Measurements from ENCODE around the gene MYCBP2.
"Not testable (repeated sequence)": the region's sequence is repeated elsewhere in the genome, so short reads cannot be mapped to it uniquely, and the experiment has no call there.

MYCBP2 gene

DNA sequence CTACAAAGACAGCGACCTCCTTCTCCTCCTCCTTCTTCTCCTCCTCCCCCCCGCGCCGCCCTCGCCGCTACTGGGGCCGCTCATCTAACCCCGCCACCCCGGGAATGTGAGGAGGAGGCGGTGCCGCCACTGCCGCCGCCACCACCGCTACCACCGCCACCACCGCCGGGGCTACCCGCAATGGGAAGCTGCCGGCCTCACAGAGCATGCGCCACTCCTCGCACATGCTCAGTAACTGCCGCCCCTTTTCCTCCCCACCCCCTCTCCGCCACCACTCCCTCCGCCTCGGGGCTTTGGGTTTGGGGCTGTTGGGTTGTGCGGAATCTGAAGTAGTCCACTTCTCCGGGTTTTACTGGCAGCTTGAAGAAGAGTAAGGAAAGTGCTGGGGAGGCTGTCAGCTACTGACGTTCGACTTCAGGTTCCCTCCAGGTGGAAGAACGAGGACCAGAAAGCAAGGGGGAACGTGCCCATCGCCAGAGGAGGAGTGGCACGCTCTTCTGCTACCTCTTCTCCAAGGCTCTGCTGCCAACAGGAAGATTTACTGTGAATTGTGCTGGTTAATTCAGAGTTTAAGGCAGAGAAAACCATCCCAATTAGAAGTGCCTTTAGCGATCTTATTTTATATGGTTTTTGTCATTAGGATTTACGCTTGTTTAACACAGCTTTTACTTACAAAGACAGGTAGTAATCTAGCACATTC is at the start of gene MYCBP2:
Gene MYCBP2 (minus strand): TSS at position 190 of the 700 bp plus-strand sequence. CDS start 319 bp downstream, outside the sequence.
- DNase-seq, result peak; percentile 97

DNA sequence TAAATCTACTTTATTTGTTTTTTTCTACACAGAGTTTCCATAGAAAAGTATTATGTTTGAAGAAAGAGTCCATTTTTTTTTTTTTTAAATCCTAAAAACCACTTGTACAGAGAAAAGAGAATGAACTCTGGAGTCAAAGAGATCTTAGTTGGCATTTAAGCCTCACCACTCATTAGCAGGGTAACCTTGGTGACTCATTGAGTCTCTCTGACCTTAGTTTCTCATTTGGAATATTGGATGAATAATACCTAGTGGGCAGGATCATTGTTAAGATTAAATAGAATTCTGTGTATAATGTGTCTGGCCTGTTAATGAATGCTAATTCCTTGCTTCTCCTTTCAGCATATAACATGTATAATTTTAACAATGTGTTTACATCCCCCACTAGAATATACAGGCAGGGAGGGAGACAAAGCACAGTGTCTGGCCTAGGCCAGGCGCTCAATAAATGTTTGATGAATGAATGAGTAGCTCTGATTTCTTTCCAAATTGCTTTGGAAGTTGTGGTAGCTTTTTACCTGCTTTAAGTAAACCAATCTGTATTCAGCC is 48.7 kb upstream of the MYCBP2 start:
- DNase-seq, result no peak

DNA sequence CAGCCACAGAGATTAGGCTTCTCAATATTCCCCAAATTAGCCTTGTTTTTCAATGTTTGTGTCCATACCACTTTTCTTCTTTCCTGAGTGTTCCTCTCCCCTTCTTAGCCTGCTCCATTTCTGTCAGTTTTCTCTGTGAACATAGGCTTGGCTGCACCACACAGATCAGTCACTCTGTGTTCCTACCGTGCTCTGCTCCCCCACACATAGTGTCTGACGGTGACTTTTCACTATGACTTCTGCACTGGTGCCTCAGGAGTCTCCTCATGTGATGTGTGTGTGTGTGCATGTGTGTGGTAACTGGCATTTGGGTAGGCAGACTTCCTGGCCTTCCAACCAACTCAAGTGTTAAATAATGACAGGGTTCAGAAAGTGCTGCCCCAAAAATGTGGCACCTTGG is 47.9 kb upstream of the MYCBP2 start:
- DNase-seq, result no peak

DNA sequence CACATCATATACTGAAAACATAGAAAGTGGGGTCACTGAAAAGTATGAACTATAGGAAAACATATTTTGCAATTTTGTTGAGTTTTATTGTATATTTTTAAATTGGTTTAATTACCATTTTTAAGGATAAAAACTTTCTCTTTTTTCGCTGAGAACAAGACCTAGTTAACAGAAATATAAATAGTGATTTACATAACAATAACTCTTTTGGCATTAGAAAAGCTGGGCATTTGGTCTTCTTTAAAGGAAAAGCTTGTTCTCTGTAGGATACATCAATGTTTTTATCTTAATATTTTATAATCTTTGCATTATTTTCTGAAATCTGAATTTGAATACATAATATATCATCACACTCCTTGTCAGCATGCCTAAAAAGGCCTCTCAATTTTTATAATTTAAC is 47.4 kb upstream of the MYCBP2 start:
- DNase-seq, result no peak

DNA sequence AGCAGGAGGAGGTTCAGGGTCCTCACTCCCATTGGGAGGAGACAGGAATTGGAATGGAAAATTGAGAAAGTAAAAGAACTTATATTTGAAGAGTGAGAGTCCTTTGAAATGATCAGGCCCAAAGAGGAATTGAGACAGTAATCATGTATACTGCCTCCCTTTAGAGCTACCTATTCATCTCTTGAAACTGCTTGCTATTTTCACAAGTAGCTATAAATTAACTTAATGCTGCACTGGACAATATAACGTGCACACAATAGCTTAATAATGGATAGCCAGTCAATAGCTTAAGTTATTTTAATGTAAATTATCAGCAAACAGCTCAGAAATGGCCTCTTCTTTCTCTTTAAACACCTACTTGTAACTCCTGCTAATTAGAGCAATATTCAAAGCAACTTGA is 46.6 kb upstream of the MYCBP2 start:
- no peak for DNase-seq

- DNase-seq, result no peak
Measured at GRCh38 chr13:77372275-77372674, 45.4 kb upstream of the MYCBP2 start.

DNA sequence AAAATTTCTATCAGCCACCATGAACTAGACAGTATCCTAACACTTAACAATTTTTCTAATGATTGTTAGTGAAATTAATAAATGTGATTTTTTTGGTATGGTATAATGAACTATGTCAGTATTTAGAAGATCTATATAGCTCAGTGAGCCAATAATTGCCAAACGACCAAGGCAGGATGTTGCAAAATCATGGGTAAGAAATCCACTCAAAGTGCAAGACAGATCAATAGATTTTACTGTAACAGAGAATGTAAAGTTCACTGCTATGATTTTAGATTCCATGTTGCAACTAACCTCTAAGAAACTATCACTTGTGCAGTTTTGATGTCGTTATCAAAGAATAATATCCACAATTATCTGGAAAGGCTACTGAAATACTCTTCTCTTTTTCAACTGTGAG is 44.0 kb upstream of the MYCBP2 start:
- no peak for DNase-seq

DNA sequence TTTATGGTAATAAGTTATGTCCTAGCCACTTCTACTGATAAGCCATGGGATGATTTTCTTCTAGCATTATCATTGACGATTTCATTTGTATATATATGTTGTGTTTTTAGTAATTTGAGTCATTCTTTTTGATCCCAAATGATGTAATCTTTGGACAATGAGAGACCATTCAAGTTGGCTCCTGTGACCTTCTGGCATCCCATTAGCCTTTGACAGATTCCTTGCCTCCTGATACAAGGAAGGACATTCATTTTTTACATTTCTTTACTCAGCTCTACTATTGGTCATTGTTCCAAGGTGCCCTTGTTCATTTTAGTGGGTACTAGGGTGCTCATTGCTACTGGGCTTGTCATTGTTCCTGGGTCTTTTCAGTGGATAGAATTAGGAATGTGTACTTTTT is 35.3 kb upstream of the MYCBP2 start:
- no peak for DNase-seq

DNA sequence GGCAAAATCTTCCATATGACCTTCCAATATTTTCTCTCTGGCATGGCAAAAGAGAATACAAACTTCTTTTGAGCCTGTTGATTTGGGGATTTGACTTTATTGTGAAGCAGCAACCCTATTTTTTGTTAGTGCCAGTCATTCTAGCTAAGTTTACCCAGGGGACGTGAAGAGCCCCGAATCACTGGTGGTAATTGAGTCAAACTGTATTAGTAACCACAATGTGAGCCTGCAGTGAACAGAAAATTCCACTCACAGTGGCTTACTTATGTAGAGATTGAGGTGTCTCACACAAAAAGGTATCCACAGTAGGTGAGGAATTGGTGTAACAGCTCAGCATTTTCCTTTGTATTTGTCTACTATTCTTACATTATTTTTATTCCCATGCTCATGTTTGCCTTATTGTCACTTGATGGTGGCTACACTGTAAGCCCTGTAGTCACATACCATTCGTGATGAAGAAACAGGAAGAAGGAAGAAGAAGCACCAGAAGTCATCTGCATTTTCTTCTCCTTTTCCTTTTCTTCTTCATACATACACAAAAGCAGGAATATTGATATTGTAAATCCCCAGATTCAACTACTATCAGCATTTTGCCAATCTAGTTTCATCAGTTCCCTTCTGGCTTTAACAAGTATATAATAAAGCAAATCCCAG is 33.3 kb upstream of the MYCBP2 start:
- DNase-seq, result no peak

DNA sequence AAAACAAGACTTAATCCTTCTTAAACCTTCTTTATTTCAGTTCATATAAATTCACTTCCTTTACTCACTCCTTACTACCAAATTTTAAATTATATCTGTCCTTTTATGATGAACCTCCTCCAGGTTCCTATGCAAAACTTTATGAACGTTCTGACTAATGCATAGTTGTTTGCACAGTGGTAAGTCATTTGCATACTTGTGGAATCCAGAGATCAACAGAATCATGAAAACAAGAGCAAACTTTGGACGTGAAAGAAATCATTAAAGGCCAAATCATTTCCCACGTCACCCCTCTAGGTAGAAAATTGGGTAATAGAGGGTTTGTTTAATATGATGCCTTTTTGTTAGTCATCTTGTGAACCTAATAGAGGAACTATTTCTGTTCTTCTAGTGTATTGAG is 32.3 kb upstream of the MYCBP2 start:
- no peak for DNase-seq

- DNase-seq, result no peak
Measured at GRCh38 chr13:77358001-77358400, 31.1 kb upstream of the MYCBP2 start.

GRCh38 chr13:77356155-77356554 is 29.3 kb upstream of the MYCBP2 start:
- DNase-seq, result no peak

- DNase-seq, result no peak
Measured at GRCh38 chr13:77353995-77354394, 27.1 kb upstream of the MYCBP2 start.

GRCh38 chr13:77351315-77351714 is 24.4 kb upstream of the MYCBP2 start:
- no peak for DNase-seq

DNA sequence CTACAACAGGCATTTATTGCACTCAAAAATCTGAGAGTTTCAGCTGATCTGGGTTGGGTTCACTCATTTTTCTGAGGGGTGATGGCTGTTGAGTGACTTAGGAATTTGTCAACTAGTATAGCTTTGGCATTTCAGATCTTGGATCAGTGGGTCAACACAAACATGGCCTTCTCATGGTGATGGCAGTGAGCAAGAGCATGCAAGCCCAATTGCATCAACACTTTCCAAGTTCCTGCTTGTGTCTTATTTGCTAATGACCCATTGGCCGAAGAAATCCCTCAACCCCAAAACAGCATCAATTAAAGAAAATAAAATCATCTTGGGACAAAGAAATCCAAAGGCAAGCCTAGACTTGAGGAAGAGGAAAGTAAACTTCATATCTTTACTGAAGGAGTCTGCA is 23.9 kb upstream of the MYCBP2 start:
- DNase-seq, result no peak

DNA sequence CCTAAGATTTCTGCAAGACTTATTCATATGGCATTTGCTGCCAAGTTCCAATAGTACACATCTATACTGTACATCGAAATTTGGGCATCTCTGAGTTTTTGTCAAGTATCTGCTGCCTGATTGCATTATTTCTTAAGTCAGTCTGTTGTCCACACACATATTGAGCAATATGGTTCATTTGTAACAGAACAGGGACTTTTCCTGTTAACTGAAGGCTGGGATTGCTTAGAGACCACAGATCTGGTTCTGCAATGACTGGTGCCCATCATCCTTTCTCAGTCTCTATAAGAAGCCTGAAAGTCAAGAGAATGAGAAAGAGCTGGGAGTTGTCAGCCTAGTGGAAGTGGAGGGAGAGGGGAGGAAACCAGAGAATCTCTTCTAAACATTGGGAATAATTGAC is 22.5 kb upstream of the MYCBP2 start:
- DNase-seq, result no peak

GRCh38 chr13:77347351-77347750 is 20.5 kb upstream of the MYCBP2 start:
- DNase-seq, result not testable (repeated sequence)

DNA sequence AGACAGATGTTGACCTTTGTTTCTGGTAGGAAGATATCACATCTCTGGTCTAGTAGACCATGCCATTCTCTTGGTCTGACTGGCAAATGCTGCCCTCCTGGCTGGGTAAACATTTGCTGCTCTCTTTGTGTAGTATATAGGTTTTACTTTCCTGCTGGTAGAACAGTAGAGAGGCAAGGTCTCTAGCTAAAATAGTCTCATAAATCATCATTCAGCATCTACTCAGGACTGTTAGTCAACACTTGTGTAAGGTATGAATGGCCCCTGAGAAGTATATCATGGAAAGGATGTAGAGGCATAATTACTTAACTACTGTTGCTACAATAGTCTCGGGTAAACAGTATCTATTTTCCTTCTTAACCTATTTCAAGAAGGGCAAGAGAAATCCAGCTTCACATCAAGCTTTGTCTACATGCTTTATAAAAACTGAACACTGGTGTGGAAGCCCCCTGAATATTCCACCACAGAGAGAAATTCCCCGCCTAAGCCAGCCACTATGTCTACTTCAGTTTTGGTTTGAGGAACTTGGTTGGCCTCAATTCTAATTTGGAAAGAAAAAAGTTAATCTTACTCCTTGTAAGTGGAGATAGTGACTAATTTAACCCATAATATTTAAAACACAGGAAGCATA is 18.4 kb upstream of the MYCBP2 start:
- DNase-seq, result no peak

- no peak for DNase-seq
Measured at GRCh38 chr13:77343841-77344240, 16.9 kb upstream of the MYCBP2 start.

GRCh38 chr13:77339408-77339807 is 12.5 kb upstream of the MYCBP2 start:
- DNase-seq, result no peak

GRCh38 chr13:77338961-77339401 is 12.1 kb upstream of the MYCBP2 start:
- DNase-seq, result peak; percentile 41

DNA sequence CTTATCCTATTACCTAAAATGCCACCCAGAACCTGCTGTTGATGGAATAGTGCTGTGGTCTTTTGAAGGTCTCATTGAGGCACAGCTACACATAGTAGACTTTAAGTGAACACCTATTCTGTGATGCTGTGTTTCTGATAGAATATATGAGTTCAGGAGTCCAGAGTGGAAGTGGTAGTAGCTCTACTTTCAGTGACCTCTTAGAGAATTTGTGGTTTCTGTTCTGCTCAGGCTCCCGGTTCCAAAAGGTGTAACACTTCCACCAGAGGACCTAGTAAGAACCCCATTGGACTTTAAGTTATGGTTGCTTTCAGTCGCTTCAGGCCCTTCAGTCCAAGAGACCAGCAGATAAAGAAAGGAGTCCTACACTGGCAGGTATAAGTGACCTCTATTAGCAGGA is 11.4 kb upstream of the MYCBP2 start:
- no peak for DNase-seq

GRCh38 chr13:77337159-77337558 is 10.3 kb upstream of the MYCBP2 start:
- no peak for DNase-seq

- no peak for DNase-seq
Measured at GRCh38 chr13:77335543-77335942, 8.6 kb upstream of the MYCBP2 start.

All from NCI-H2171 (cell line).